Ishikawa (cell line): Measurements from ENCODE around the gene MAML2.

Experiments
- CEBPB ChIP-seq: IDR thresholded peaks from 2 replicates; pipeline ENCODE4 v1.6.1; 2012
- CREB1 ChIP-seq: IDR thresholded peaks from 2 replicates; pipeline ENCODE4 v1.6.1; 2012; ENCODE audit warnings: low read depth
- EGR1 ChIP-seq: IDR thresholded peaks from 2 replicates; pipeline ENCODE4 v1.6.1; 2012
- EP300 ChIP-seq: IDR thresholded peaks from 2 replicates; pipeline ENCODE4 v1.6.1; 2012; ENCODE audit warnings: borderline replicate concordance
- FOXM1 ChIP-seq: IDR thresholded peaks from 2 replicates; pipeline ENCODE4 v1.6.1; 2012; ENCODE audit warnings: low read depth, borderline replicate concordance
- MAX ChIP-seq: IDR thresholded peaks from 2 replicates; pipeline ENCODE4 v1.6.1; 2012
- NFIC ChIP-seq: IDR thresholded peaks from 2 replicates; pipeline ENCODE4 v1.6.1; 2012
- RAD21 ChIP-seq: IDR thresholded peaks from 2 replicates; pipeline ENCODE4 v1.6.1; 2012; ENCODE audit warnings: low read depth
- TAF1 ChIP-seq: IDR thresholded peaks from 2 replicates; pipeline ENCODE4 v1.6.1; 2012; ENCODE audit warnings: low read depth, mild to moderate bottlenecking
- TCF12 ChIP-seq: IDR thresholded peaks from 2 replicates; pipeline ENCODE4 v1.6.1; 2012; ENCODE audit warnings: low read depth
- TEAD4 ChIP-seq: IDR thresholded peaks from 2 replicates; pipeline ENCODE4 v1.6.1; 2012
- YY1 ChIP-seq: IDR thresholded peaks from 2 replicates; pipeline ENCODE4 v1.6.1; 2012; ENCODE audit warnings: low read depth
- ZBTB7A ChIP-seq: IDR thresholded peaks from 2 replicates; pipeline ENCODE4 v1.6.1; 2012; ENCODE audit warnings: low read depth
- TF ChIP-seq, protein P1 (sequence below): IDR thresholded peaks from 2 replicates; pipeline ENCODE4 v1.6.1; 2012
- TF ChIP-seq, protein P2 (sequence below): IDR thresholded peaks from 2 replicates; pipeline ENCODE4 v1.6.1; 2012; ENCODE audit warnings: low read depth, mild to moderate bottlenecking

The MAML2 gene

DNA sequence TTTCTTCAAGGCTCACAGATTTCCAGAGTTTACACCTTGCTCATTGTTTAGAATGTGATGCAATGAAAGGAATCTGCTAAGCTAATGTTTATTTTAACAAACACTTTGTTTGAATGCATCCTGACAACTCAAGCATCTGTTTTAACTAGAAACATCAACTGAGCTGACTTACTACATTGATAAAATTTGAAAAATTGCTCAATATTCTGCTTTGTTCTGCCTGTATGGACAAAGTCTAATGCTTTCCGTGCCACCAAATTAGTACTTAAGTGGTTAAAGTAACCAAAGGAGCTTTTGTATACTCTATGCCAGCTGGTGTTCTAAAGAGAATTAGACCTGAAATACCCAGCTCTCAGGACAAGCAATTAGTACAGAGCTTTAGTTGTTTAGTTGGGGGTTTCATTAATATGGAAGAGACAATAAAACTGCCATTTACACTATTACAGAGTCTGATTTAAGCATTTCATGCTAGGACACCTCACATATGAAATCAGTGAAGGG, 105.2 kb downstream of the MAML2 start:
- peak; percentile 27; the same call in 1 of the 2 replicates for TF ChIP-seq CEBPB
- TF ChIP-seq ZBTB7A, result no peak
- TF ChIP-seq RAD21, result no peak
- no peak for TF ChIP-seq EP300

GRCh38 chr11:96235751-96236150, 107.2 kb downstream of the MAML2 start:
- TF ChIP-seq, protein P1, sequence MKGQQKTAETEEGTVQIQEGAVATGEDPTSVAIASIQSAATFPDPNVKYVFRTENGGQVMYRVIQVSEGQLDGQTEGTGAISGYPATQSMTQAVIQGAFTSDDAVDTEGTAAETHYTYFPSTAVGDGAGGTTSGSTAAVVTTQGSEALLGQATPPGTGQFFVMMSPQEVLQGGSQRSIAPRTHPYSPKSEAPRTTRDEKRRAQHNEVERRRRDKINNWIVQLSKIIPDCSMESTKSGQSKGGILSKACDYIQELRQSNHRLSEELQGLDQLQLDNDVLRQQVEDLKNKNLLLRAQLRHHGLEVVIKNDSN, result no peak
- TF ChIP-seq EGR1 (no peak), CEBPB (no peak), FOXM1 (no peak), YY1 (no peak), MAX (no peak), NFIC (no peak)

- TF ChIP-seq TAF1, result no peak
- TF ChIP-seq EP300, result no peak
- TF ChIP-seq ZBTB7A, result no peak
Measured at GRCh38 chr11:96234866-96235441, 108.0 kb downstream of the MAML2 start.

DNA sequence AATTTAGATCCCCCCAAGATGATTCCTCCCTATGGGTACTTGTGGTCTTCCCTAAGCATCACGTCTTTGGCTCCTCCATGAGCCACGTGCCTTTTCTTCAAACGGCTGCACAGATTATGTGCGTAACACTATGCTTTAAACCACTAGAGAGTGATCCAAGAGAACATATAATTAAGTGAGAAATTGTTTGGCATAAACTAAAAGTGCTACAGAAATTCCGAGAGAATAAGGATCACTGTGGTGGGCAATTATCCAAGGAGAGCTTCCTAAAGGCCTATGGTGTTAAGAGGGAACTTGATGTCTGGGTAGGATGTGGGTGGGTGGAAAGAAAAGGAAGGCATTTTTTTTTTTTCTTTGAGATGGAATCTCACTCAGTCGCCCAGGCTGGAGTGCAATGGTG, 110.9 kb downstream of the MAML2 start:
- TF ChIP-seq EP300, result no peak
- TF ChIP-seq MAX, result no peak
- no peak for TF ChIP-seq YY1
- TF ChIP-seq TAF1, result no peak
- TF ChIP-seq CREB1, result no peak
- TF ChIP-seq, protein P1, result no peak
- no peak for TF ChIP-seq TCF12
- TF ChIP-seq RAD21, result no peak
- no peak for TF ChIP-seq NFIC
- TF ChIP-seq FOXM1, result no peak
- TF ChIP-seq TEAD4, result no peak
- no peak for TF ChIP-seq ZBTB7A

GRCh38 chr11:96230686-96231085, 112.3 kb downstream of the MAML2 start:
- TF ChIP-seq CREB1 (no peak), TAF1 (no peak), NFIC (no peak), MAX (no peak)
- TF ChIP-seq, protein P2, sequence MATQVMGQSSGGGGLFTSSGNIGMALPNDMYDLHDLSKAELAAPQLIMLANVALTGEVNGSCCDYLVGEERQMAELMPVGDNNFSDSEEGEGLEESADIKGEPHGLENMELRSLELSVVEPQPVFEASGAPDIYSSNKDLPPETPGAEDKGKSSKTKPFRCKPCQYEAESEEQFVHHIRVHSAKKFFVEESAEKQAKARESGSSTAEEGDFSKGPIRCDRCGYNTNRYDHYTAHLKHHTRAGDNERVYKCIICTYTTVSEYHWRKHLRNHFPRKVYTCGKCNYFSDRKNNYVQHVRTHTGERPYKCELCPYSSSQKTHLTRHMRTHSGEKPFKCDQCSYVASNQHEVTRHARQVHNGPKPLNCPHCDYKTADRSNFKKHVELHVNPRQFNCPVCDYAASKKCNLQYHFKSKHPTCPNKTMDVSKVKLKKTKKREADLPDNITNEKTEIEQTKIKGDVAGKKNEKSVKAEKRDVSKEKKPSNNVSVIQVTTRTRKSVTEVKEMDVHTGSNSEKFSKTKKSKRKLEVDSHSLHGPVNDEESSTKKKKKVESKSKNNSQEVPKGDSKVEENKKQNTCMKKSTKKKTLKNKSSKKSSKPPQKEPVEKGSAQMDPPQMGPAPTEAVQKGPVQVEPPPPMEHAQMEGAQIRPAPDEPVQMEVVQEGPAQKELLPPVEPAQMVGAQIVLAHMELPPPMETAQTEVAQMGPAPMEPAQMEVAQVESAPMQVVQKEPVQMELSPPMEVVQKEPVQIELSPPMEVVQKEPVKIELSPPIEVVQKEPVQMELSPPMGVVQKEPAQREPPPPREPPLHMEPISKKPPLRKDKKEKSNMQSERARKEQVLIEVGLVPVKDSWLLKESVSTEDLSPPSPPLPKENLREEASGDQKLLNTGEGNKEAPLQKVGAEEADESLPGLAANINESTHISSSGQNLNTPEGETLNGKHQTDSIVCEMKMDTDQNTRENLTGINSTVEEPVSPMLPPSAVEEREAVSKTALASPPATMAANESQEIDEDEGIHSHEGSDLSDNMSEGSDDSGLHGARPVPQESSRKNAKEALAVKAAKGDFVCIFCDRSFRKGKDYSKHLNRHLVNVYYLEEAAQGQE, result no peak

- no peak for TF ChIP-seq CEBPB
- TF ChIP-seq ZBTB7A, result no peak
- no peak for TF ChIP-seq TAF1
Measured at GRCh38 chr11:96229354-96229977, 113.5 kb downstream of the MAML2 start.

GRCh38 chr11:96228910-96229309, 114.1 kb downstream of the MAML2 start:
- no peak for TF ChIP-seq EP300
- TF ChIP-seq, protein P2, result no peak
- no peak for TF ChIP-seq TAF1
- TF ChIP-seq, protein P1, result no peak
- no peak for TF ChIP-seq EGR1
- TF ChIP-seq TEAD4, result no peak
- TF ChIP-seq FOXM1, result no peak; the same call in 1 of the 2 replicates
- TF ChIP-seq RAD21, result no peak
- TF ChIP-seq CREB1, result no peak
- no peak for TF ChIP-seq CEBPB
- TF ChIP-seq YY1, result no peak
- TF ChIP-seq NFIC, result no peak
- no peak for TF ChIP-seq ZBTB7A
- TF ChIP-seq MAX, result no peak
- no peak for TF ChIP-seq TCF12
